ENCODE results near the gene DDX5. TPM values are rescaled to one million over a fixed set of nuclear protein-coding genes. Genes with fewer than 3 reads are reported as not detected.

Gene DDX5
- polyA plus RNA-seq, 2 of the 4 experiments (the other 2 are of a cell fraction) = 841 to 1,011 TPM

GRCh38 chr17:64498308-64499203 is 7.5 kb downstream of the DDX5 start (continued):
- TF ChIP-seq, protein P1, sequence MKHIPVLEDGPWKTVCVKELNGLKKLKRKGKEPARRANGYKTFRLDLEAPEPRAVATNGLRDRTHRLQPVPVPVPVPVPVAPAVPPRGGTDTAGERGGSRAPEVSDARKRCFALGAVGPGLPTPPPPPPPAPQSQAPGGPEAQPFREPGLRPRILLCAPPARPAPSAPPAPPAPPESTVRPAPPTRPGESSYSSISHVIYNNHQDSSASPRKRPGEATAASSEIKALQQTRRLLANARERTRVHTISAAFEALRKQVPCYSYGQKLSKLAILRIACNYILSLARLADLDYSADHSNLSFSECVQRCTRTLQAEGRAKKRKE (CRISPR knock-in tag; IDR thresholded peaks at IDR 0.05; ENCODE audit: low read depth) = peak; percentile 55; the same call in 1 of the 2 replicates

DNA sequence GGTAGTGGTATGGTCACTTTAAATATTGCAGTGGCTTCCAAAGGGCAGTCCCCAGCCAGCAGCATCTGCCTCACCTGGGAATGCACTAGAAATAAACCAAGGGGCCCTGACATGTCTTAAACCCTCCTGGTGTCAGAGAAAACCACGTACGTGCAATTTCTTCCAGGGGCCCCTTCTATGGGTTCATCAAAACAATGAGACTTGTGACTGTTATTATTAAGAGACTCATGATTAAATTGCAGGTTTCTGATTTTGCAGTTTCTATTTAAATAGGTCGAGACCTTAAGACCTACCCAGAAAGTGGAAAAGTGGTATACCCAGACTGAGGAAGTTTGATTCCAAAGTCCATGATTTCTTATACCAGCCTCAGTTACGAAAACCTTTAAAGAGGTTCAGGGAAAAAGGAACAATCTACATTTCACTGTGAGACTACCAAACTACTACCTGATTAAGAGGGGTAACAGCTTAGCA is 8.5 kb downstream of the DDX5 start:
- Histone ChIP-seq H3K4me2 (peak overlapping the region; percentile 86), H3K9me3 (no peaks in the 10 kb centered on the region), H3K27ac (peak overlapping the region; percentile 87 to 91), H3K4me3 (peak overlapping the region; percentile 70), H3K4me1 (peaks cover 61% of the 10 kb centered on the region)
- ATAC-seq (peak; percentile 0 to 1; a peak in 1 of 6 replicates), DNase-seq (ENCODE audit: low read depth in 1 of 2, low spot score in 1 of 2) (no peak), FAIRE-seq (no peak)
- TF ChIP-seq JUN (IDR thresholded peaks at IDR 0.05) = peak in 1 of 2 experiments; percentile 16; a peak in 1 of 5 replicates
- TF ChIP-seq FOSB (CRISPR knock-in tag; IDR thresholded peaks at IDR 0.05) = peak; percentile 94
- 0 out of 3 replicates have a peak, but pooled peaks have one; percentile 9 for TF ChIP-seq CTCF (IDR thresholded peaks at IDR 0.05)
- TF ChIP-seq, protein P1 (CRISPR knock-in tag; IDR thresholded peaks at IDR 0.05; ENCODE audit: low read depth) = peak; percentile 5; the same call in 1 of the 2 replicates
- no peak for TF ChIP-seq ESRRA (IDR thresholded peaks at IDR 0.05; ENCODE audit: borderline replicate concordance, low read length)
- TF ChIP-seq, protein P2, sequence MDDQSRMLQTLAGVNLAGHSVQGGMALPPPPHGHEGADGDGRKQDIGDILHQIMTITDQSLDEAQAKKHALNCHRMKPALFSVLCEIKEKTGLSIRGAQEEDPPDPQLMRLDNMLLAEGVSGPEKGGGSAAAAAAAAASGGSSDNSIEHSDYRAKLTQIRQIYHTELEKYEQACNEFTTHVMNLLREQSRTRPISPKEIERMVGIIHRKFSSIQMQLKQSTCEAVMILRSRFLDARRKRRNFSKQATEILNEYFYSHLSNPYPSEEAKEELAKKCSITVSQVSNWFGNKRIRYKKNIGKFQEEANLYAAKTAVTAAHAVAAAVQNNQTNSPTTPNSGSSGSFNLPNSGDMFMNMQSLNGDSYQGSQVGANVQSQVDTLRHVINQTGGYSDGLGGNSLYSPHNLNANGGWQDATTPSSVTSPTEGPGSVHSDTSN (IDR thresholded peaks at IDR 0.05) = 0 out of 2 replicates have a peak, but pooled peaks have one; percentile 27
- no peak for TF ChIP-seq RNF2 (IDR thresholded peaks at IDR 0.05; ENCODE audit: borderline replicate concordance, low read depth)
- peak; percentile 11; the same call in 1 of the 2 replicates for TF ChIP-seq HOXB5 (CRISPR knock-in tag; IDR thresholded peaks at IDR 0.05)
- TF ChIP-seq EHF (CRISPR knock-in tag; IDR thresholded peaks at IDR 0.05) = peak; percentile 49; the same call in 1 of the 2 replicates
- WGBS (ENCODE audit: missing lambda C conversion rate) = 52% methylated on average over 4 of the region's 4 CpGs
- POLR2A ChIA-PET = interaction anchor here (0.7 to 3.3 kb wide), 6 partner anchors 9 to 147 kb away, joined by 3 to 132 read pairs (median 3); partner anchors contain the start of genes CEP95 and DDX5
- CTCF ChIA-PET = interaction anchor here (0.6 to 12.8 kb wide), 13 partner anchors 9 to 194 kb away, joined by 3 to 300 read pairs (median 4); partner anchors contain the start of genes CEP95 and DDX5

- H3K4me2 ChIP-seq = peak within 1 kb of the TSS; percentile 86
- peak; percentile 79 for FAIRE-seq
- peak; percentile 86 to 88 for ATAC-seq
- DNase-seq (ENCODE audit: low read depth in 1 of 2, low spot score in 1 of 2) = peak; percentile 96 to 97
- H3K4me3 ChIP-seq = peak within 1 kb of the TSS; percentile 70
- CTCF ChIA-PET = interaction anchor here (0.6 to 12.8 kb wide), 17 partner anchors 9 to 484 kb away, joined by 3 to 300 read pairs (median 4); partner anchors contain the start of genes CEP95 and DDX5
- WGBS (ENCODE audit: missing lambda C conversion rate) = 2% methylated on average over 50 of the region's 50 CpGs
- no peaks in the 10 kb centered on the region for H3K9me3 ChIP-seq
- POLR2A ChIA-PET = interaction anchor here (0.7 to 3.3 kb wide), 8 partner anchors 9 to 148 kb away, joined by 3 to 132 read pairs (median 4); partner anchors contain the start of genes CEP95 and DDX5
- peaks cover 60% of the 10 kb centered on the region for H3K4me1 ChIP-seq
- peak within 1 kb of the TSS; percentile 87 to 91 for H3K27ac ChIP-seq
- TF ChIP-seq POLR2AphosphoS2 (conservative IDR thresholded peaks at IDR 0.05; ENCODE audit: low read length) (peak; percentile 100), ZNF302 (CRISPR knock-in tag; IDR thresholded peaks at IDR 0.05) (no peak), CEBPB (IDR thresholded peaks at IDR 0.05) (no peak), REST (IDR thresholded peaks at IDR 0.05) (peak; percentile 61), ESRRA (IDR thresholded peaks at IDR 0.05; ENCODE audit: borderline replicate concordance, low read length) (0 out of 2 replicates have a peak, but pooled peaks have one; percentile 35), E2F6 (IDR thresholded peaks at IDR 0.05; ENCODE audit: borderline replicate concordance, low read depth) (peak; percentile 67; the same call in 1 of the 2 replicates), HOXB13 (CRISPR knock-in tag; IDR thresholded peaks at IDR 0.05; ENCODE audit: low read depth) (no peak; the same call in 1 of the 2 replicates), RARB (CRISPR knock-in tag; IDR thresholded peaks at IDR 0.05) (peak; percentile 97), MAZ (IDR thresholded peaks at IDR 0.05; ENCODE audit: borderline replicate concordance, low read depth, low read length) (peak; percentile 62; the same call in 1 of the 2 replicates), HOXB5 (CRISPR knock-in tag; IDR thresholded peaks at IDR 0.05) (peak; percentile 44; the same call in 1 of the 2 replicates), FOSL2 (IDR thresholded peaks at IDR 0.05) (no peak), FOSL2 (CRISPR knock-in tag; IDR thresholded peaks at IDR 0.05) (peak; percentile 67)
Measured at GRCh38 chr17:64496786-64497564, 9.1 kb downstream of the DDX5 start, which contains the start of gene POLG2. Gene POLG2, minus strand, starts transcription at chr17:64497054. Its CDS starts 86 bp downstream, at chr17:64496968.

All from A549 (cell line).